Activated effector memory CD4-positive, alpha-beta T cell treated with anti-CD3 and anti-CD28 coated beads, Interleukin-2, amount 50 U/mL, for 16 hours (primary cell): Measurements from ENCODE around the gene ABCB6.

Source experiments
- DNase-seq: peaks from one replicate; pipeline ENCODE4 v3.0.0-alpha.2; 2020

ABCB6 gene

DNA sequence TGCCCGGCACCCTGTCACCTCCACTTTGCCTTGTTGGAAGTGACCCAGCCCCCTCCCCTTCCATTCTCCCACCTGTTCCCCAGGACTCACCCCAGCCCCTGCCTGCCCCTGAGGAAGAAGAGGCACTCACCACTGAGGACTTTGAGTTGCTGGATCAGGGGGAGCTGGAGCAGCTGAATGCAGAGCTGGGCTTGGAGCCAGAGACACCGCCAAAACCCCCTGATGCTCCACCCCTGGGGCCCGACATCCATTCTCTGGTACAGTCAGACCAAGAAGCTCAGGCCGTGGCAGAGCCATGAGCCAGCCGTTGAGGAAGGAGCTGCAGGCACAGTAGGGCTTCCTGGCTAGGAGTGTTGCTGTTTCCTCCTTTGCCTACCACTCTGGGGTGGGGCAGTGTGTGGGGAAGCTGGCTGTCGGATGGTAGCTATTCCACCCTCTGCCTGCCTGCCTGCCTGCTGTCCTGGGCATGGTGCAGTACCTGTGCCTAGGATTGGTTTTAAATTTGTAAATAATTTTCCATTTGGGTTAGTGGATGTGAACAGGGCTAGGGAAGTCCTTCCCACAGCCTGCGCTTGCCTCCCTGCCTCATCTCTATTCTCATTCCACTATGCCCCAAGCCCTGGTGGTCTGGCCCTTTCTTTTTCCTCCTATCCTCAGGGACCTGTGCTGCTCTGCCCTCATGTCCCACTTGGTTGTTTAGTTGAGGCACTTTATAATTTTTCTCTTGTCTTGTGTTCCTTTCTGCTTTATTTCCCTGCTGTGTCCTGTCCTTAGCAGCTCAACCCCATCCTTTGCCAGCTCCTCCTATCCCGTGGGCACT, 36.2 kb downstream of the ABCB6 start:
- DNase-seq, result no peak

- no peak for DNase-seq
These were observed 37.2 kb downstream of the ABCB6 start for GRCh38 chr2:219181531-219181930.

DNA sequence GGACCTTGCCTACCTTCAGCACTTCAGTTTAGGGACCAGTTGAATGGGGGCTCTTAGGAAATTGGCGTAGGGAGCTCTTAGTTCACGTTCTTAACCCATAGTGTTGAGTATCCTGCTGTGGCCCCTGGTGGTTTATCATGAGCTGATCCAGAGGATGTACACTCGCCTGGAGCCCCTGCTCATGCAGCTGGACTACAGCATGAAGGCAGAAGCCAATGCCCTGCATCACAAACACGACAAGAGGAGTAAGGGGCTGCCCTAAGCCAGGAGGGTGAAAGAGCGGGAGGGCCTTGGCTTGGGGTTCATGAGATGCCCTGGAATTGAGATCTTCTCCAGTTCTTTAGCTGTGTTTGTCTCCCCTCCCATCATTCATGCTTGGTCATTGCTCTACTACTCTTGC, 37.8 kb downstream of the ABCB6 start:
- no peak for DNase-seq

GRCh38 chr2:219179601-219180465, 38.9 kb downstream of the ABCB6 start:
- DNase-seq, result no peak

- DNase-seq, result peak; percentile 81
These were observed 40.2 kb downstream of the ABCB6 start for GRCh38 chr2:219178377-219179175.

DNA sequence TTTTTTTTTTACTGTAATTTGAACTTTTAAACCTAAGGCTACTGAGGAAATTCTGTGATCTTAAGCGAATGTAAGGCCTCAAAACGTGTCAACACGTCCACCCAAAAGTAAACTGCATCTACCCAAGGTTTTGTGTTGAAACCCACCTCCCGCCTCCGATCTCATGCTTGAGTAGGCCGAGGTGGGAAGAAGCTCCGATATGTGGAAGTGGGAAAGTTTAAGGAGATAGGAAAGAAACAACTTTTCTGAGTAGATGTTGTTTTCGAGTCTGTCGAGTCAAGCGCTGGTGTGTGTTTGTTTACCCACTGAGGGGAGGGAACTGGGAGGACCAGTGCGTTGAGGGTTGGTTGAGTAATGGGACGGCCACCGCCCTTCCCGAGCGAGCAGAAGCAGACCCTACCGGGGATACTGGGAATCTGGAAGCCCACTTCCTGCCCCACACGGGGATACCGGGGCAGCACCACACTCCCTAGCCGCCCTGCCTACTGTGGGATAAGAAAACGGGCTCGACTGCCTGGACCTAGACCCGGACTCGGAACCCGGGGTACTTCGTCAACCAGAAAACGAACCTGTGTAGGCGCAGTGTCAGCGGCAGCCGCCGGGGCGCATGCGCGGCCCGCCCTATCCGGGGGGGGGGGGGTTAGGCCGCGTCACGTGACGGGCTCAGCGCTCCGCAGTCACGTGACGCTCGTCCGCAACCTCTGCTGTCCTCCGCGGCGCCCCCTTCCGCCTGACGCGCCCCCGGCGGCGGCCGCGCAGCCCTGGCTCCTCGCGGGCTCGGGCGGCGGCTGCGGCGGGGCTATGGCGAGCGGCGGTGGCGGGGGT, 41.0 kb downstream of the ABCB6 start, which contains the start of gene RETREG2:
TSS of gene RETREG2 (plus strand) at position 724 of the 825 bp plus-strand sequence. CDS start at position 802, 78 bp downstream.
- peak; percentile 91 for DNase-seq

- DNase-seq, result peak; percentile 96
These were observed 41.8 kb downstream of the ABCB6 start, which contains the start of gene CNPPD1 for GRCh38 chr2:219176818-219177551. Gene CNPPD1, minus strand, starts transcription at chr2:219176925. Its CDS starts 97 bp downstream, at chr2:219176828.

GRCh38 chr2:219175928-219176817, 42.6 kb downstream of the ABCB6 start:
- DNase-seq, result no peak

DNA sequence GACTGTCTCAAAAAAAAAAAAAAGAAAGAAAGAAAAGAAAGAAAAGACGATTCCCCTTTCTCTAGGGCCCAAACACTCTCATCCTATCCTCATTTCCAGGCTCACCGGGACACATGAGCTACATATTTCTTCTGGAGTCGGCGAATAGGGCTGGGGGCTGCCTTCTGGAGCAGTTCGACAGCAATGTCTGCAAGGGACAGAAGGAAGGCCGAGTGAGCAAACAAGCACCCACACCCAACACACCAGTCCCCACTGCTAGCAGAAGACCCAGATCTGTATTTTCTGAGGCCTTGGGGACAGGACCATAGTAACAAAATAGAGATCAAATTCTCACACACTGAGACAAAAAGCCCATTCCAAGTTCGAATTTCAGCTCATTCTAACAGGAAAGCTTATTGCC, 43.3 kb downstream of the ABCB6 start:
- no peak for DNase-seq

GRCh38 chr2:219174801-219175200, 44.0 kb downstream of the ABCB6 start:
- no peak for DNase-seq

- no peak for DNase-seq
These were observed 44.6 kb downstream of the ABCB6 start for GRCh38 chr2:219174146-219174545.

- DNase-seq, result no peak
These were observed 45.6 kb downstream of the ABCB6 start for GRCh38 chr2:219173176-219173575.

DNA sequence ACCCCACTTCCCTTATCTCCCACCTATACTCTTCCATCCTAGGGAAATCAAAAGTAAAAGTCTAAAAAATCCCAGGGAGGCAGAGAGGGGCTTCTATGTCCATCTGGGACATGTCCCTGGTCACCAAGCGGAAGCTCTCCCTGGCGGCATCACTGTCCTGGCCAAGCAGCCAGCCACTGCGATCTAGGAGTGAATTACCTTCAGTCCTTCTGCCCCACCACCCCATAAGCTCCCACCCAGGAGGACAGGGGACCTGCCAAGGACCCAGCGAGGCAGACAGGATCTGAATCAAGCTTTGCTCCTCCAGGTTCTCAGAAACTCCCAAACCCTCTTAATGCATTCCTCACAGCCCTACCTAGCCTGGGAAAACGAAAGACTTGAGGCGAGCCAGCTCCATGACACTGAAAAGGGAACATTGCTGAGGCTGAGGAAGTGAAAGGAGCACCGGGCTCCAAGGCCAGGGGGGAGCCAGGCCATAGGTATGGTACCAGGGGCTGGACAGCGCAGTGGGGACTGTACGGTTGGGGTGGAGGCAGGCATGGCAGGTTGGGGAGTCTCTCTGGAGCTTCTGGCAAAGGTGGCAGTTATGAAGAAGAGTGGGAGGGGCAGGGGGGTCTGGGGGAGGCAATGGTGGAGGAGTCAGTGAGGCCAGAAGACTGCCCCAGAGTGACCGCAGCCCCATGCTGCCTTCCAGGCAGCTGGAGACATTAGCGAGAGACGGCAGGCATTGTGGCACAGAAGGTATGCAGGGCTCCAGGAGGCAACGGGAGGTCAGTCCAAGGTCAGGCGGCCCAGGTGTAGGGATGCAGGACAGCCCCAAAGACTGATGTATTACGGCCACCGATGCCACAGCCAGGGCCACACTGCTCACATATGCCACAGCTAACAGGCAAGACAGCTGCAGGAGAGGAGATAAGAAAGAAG, 46.3 kb downstream of the ABCB6 start:
- DNase-seq, result no peak

GRCh38 chr2:219171231-219171651, 47.5 kb downstream of the ABCB6 start:
- no peak for DNase-seq

GRCh38 chr2:219169930-219170654, 48.7 kb downstream of the ABCB6 start, which contains the start of gene SLC23A3:
Gene SLC23A3, minus strand, starts transcription at chr2:219170029. Its CDS starts 45 bp downstream, at chr2:219169984.
- DNase-seq, result no peak

GRCh38 chr2:219168932-219169331, 49.8 kb downstream of the ABCB6 start:
- no peak for DNase-seq

DNA sequence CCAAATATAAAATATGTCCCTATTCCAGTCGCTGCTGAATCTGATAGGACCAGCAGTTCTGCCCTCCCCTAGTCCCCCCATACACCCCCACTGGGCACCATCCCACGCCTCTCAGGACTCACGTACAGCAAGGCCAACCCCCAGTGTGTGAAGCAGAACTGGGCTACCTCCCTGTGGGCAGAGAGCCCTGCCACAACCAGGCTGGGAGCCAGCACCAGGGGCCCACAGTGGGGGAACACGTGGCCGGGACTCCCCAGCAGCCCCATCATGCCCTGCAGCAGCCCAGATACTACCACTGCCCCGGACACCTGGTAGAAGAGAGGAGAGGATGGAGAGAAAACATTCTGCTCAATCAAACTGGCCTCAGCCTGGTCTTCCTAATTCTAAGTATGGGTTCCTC, 50.2 kb downstream of the ABCB6 start:
- no peak for DNase-seq

DNA sequence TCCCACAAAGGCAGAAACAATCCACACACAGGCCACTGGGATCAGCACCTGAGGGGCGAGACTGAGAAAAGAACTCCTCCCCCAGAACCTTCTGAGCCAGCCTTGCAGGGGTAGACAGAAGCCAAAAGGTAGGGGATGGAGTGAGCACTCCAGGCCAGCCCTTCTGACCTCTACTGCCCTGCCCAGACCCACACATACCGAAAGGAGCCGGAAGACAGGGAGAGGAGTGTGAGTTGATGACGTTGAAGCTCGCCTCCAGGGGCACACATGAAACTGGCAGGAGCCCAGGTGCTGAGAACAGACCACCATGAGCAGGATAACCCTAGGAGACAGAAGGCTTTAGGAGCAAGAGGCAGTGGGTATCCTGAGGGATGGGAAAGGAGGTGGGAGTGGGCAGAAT, 50.8 kb downstream of the ABCB6 start:
- DNase-seq, result no peak
